NCI-H1436 treated with DMSO at 0.1 percent for 48 hours (cell line): Measurements from ENCODE around the gene MAP7.
"Not testable (repeated sequence)": the region's sequence is repeated elsewhere in the genome, so short reads cannot be mapped to it uniquely, and the experiment has no call there.

ENCODE experiments used
- DNase-seq: peaks from one replicate; lab custom pipeline; 2025; lab: John Stamatoyannopoulos, UW

The MAP7 gene

DNA sequence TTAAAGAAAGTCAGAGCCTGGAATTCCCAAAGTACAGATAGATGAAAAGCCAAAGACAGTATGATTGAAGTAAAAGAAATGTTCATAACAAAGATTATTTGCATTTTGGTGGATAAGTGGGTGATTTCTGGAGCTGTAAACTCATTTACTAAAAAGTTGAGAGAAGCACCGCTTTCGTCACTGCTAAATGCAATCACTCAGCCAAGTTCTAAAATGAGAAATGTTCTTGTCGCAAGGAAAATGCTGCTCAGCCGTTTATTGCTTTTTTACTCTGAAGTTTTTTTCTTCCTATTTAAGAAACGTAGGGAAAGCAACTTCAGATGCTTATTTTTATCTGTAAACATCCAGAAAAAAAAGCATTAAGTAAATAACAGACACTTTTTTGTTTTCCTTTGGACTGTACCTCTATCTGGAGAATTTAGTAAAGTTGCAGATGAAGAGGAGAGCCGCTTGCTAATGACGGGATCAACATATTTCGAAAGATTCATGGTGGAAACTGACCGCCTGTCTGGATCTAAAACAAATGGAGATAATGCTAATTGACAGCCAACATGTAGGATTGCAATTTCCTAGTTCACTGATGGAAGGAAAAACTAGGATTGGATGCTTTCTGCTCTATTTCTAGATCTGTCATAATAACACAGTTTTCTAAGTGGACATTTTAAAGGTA is 166.8 kb downstream of the MAP7 start:
- no peak for DNase-seq

DNA sequence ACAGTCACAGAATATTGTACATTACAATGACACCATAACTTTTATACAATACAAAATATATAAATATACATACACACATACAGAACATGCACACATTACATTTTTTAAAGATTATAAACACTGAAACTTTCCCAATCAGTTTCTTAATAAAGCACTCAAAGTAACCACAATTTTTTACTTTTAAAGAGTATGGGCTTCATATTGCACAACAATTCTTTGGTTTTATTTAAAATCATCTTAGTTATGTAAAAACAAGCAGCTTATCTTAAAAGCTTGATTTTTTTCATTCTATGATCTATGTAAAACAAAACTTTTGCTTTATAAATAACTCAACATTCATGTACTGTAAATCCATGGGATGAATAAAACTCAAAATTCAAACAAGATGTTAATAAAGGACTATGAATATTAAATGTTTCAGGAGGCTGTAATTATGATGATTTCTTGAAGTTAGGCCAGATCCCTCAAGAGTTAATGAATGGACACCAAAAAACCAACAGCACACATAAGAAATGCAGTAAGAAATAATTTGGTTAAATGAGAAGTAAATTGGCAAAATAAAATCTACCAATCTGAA is 167.5 kb downstream of the MAP7 start:
- DNase-seq = no peak

DNA sequence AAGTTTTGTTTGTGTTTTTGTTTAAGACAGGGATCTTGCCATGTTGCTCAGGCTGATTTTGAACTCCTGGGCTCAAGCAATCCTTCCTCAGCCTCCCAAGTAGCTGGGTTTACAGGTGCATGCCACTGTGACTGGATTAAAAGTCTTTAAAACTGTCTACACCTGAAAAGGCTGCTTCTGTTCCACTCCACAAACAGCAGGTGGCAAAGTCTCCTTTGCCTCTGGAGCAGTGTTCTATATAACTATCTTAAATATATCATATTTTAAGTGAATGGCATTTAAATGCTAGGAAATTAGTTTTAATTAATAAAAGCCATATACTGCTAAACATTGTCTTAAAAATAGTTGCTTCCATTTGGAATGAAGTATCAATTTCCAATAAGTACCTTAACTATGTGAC is 171.3 kb downstream of the MAP7 start:
- no peak for DNase-seq

DNA sequence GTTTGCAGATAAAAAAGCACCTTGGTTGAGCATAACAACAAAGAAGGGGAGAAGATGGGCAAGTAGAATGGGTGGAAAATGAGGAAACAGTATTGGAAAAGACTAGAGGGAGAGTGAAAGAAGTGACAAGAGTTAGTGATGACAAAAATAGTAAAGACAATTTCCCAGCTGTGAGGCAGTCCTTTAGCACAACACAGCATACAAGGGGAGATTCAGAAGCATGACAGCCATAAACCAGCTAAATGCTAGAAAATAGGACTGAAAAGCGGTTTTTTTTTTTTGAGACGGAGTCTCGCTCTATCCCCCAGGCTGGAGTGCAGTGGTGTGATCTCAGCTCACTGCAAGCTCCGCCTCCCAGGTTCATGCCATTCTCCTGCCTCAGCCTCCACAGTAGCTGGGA is 174.4 kb downstream of the MAP7 start:
- not testable (repeated sequence) for DNase-seq

DNA sequence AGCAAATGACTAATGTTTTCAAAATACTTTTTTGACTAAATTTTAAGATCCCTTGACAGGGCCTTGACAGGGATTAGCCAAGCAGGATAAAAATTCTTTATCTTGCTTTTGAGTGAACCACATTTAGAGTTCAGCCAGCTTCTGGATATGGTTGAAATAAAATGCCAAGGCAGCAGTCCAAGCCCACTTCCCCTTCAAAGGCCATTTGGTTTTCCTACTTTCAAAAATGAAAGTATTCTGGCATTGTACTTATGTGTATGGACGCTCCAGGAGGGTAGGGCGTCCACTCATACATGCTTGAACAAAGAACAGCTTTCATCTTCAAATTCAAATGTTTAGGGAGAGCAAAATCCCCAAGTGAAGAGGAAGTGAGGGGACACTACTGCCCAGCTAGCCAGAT is 178.3 kb downstream of the MAP7 start:
- no peak for DNase-seq

DNA sequence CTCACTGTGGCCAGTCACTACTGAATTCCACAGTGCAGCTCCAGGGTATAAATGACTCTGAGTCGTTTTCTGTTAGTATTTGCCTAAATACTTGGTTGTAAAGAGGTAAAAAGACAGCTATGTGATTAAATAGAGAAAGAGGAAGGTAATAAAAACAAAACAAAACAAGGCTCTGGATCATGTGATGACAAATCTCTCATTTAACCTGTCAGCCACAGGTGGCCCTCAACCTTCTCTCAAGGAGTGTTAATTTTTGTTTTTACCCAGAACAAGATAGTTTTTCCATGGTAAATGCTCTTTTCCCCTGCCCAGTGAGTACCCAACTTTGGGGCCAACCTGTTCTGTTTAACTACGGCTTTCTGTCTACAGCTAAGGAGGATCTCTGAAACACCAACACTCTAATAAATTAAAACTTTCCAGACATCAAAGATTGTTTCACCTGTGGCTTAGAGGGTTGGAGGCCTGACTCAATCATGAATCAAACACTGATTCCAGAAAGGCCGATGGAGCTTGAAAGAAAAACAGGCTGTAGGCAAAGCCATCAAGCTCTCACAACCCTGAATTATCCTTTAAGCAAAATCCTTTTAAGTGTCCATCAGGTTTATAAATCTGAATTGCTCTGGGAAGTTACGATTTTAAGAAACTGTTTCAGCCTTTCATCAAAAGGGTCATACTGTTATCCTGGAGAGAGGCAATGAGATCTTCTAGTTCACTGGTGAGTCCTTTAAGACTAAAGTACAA is 179.1 kb downstream of the MAP7 start:
- no peak for DNase-seq

DNA sequence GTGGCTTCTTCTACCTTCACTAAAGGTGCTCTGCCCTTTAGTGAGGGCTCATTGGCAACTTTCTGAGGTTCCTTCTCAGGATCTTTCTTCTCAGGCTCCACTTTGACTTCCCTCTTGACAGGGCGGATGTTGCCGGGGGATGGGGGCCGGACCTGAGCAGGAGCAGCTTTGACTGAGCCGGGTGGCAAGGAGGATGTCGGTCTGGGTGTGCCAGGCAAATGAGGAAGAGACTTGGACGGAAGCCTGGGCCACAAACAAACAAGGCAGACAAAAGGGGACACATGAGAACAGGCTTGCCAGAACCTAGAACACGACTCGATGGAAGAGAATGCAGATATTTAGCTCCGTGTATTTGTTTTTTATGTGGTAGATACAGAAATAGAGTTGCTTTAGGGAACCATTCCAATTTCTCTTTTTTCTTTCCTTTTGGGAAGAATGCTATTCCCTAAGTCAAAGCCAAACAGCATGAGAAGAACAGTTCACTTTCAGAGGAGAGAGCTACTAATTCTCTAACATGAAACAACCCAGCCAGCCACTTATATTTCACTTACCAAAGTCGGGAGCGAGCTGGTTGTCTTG is 184.4 kb downstream of the MAP7 start:
- DNase-seq = no peak

DNA sequence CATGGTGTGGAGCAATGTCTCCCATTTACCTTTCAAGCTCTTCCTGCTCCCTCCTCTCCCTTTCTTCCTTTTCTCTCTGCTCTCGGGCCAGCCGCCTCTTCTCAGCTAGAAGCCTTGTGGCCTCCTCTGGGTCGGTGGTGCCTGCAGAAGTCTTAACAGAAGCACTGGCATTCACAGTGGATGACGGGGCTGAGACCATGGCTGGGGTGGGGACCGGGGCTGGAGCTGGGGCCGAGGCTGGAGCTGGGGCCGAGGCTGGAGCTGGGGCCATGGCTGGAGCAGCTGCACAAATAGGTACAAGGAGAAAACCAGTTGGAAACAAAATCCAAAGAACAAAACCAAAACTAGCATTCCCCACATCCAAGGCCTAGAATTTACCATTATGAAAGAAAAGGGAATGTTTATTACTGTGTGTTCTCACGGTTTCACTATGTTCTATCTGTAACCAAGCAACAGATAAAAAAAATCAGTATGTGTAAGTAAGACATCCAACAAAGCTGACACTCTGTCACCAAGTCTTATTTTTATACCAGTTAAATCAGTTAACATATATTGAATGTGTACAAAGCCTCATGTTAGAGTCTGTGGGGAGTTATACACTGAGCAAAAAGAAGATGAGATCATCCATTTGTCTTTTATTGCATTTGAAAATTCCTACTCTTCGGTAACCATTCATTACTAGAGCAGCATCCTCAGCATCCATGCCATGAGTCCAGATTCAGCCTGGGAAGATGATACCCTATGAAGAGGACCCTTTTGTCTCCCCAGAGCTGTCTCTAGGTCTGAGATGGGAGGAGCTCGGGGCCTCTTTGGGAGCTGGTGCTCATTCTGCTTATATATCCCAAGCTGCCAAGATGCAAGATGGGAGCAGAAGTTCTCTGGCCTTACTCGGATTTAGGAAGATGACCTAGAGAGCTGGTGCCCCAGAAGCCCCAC is 187.5 kb downstream of the MAP7 start:
- no peak for DNase-seq

DNA sequence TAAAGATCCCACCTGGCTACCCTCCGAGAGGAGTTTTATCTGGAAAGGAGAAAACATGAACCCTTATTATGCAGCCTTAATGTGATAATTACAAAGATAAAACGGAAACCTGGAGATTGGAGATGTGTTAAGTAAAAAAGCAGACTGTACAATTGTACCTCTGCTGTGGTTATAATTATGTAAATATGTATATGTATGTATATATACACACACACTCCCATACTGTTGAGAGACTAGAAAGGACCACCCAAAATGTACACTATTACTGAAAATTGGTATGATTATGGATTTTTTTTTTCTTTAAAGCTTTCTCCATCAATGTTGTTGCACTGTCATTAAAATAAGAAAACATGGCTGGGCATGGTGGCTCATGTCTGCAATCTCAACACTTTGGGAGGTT is 188.4 kb downstream of the MAP7 start:
- DNase-seq = no peak

DNA sequence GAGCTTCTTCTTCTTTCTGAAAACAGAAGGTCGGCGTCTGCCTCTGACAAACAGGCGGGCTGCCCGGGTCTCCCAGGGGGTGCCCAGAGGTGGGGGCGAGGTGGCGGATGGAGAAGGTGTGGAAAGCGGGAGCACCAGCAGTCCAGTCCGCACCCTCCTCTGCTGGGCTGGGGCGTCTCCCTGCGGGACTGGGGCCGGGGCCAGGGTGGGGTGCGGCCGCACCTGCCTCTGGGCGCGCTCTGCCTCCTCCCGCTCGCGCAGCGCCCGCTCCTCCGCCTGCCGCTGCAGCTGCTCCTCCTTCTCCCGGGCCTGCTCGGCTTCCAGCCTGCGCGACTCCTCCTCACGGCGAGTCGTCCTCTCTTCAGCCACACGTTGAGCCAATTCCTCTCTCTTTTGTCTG is 189.4 kb downstream of the MAP7 start:
- DNase-seq = no peak

DNA sequence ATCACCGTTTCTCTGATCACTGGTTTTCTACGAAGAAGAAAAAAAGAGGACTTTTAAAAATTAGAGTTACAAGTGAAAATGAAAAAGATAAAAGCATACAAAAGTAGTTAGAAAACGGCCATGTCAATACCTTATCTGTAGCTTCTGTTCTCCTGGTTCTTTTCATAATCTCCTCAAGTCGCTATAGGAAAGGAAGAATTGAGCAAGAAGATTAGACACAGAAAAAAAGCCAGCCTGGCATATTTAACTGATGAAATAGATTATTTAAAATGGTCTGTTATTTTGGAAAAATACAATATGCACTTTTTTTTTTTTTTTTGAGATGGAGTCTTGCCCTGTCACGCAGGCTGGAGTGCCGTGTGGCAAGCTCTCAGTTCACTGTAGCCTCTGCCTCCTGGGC is 190.4 kb downstream of the MAP7 start:
- no peak for DNase-seq

DNA sequence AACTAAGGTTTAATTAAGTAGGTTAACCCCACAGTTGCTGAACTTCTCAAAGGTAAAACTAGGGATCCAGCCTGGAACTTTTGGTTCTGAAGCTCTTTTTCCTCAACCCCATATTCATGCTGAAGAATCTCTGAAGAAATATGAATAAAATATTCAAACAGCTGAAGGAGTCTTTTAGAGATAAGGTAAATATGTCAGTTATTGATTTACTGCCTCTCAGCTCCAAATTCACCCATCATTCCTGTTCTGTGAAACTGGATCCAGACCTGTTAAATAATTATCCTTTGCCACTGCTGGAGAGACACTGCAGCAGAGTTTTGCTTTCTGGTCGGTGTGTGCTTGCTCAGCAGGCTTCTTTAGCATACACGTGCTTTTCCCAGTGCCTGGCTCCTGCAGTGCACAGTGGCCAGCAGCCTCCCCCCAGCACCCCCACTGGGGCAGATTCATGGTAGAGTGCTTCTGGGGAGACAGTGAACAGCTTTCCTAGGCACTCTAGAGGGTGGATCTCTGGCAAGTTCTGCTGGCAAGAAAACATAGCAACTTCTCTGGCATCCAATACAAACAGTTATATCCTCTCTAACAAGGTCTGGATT is 198.6 kb downstream of the MAP7 start:
- DNase-seq = no peak

DNA sequence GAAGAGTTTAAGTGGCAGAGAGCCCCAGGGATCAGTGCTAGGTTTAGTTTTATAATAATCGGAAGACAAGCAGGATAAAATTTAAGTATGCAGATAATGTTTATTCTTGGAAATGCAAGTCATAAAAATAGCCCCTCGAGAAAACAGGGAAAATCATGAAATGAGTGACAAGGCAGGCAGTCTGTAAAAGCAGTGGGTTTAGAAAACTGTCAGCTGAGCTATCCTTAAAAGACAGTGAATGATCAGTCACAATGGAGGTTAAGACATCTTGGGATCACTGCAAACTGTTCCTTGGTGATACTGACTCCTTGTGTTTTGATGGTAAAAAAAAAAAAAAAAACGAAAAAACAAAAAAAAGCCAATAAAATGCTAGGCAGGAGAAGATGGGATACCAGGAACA is 199.3 kb downstream of the MAP7 start:
- no peak for DNase-seq

DNA sequence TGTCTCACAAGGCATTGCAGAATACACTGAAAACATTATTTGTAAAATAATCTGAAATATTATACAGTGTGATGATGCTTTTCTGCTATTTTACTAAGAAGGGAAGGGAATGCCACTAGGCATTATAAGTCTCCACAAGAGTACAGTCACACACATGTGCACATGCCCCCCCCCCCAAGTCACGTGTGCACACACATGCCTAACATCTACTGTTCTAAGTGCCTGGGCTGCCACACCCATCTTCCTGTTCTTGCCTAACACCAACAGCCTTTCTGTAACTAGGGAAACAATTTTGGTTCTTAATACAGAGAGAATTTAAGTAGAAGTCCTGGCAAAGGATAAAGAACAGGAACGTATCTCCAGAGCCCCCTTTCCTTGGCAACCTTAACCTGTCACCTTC is 202.4 kb downstream of the MAP7 start:
- no peak for DNase-seq

DNA sequence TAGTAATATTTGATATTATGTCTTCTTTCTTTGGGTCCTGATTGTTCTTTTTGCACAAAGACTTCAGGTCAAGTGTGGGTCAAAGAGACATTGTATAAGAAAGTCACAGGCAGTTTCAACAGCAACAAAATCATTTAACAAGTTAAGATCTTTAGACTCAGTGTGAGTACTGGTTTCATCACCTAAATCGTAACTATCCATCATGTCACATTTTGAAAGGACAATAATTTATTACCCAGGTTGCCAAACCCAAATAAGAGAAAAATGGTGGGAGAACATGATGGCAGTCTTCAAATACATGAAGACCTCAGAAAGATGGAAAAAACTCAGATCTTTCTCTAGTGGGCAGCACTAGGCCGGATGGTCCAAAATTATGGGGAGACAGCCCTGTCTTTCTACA is 205.1 kb downstream of the MAP7 start:
- no peak for DNase-seq

DNA sequence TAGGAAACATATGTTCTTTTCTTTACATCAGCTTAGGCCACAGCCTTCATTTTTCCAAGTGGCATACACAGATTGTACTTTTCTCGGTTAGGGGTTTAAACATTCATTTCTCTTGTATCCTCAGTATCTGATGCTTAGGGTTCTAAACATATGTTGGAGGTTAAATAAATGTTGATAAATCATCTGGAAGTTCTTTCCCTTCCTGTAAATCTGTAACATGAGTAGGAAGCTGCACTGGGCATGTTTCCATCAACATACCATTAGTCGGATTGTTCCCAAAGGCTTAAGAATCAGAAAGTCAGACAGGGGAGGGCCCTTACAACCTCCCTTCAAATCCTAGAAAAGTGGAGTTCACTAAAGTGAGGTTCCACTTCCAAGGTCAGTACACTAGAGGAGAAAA is 205.8 kb downstream of the MAP7 start:
- DNase-seq = no peak

DNA sequence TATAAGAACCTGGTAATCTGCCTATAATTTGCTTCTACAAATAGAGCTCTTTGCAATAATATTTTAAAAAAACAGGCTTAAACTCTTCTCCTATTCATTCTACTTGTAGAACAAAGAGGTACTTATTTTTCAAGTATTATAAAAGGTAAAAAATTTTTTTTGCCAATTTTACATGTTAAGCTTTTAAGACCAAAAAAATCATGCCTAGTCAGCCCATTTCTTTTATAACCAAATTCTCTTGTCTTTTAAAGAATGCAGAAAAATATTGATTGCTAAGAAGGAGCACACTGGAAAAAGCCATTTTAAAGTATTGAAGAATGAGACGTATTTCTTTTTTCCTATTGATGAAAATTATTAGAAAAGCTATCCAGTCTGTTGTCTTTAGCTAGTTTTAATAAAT is 206.5 kb downstream of the MAP7 start:
- no peak for DNase-seq

DNA sequence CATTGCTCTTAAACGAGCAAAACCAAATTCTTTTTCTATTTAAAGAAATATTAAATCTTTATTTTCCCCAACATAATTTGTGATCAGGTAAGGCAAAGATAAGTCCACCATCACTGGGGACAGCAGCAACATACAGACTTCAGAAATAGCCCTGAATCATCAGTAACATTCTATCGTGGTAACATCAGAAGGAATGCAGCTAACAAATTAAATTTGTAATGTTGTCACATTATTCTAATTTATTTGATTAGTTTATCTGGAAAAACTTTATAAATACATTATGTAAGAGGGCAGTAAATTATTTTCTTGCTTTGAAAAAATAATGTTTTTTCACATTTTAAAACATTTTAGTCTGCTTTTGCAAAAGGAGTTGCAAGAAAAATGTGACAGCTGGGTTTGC is 206.9 kb downstream of the MAP7 start:
- DNase-seq = no peak

DNA sequence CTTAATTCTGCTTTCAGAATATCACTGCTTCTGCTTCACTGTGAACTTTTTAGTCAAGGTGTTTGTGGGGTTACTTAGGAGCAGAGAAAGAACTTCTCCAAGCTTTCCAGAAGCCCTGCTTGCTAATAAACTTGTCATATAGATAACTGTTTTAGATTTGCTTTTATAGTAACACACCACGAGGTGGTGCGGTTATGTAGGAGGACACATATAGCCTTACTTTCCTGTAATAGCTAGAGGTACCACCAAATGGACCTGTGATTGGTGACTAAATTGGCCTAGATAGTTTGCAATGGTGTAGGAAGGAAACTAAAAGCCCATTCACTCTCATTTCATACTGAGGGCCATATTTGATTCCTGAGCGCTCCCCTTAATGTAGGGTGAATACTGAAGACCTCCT is 208.3 kb downstream of the MAP7 start:
- DNase-seq = no peak

DNA sequence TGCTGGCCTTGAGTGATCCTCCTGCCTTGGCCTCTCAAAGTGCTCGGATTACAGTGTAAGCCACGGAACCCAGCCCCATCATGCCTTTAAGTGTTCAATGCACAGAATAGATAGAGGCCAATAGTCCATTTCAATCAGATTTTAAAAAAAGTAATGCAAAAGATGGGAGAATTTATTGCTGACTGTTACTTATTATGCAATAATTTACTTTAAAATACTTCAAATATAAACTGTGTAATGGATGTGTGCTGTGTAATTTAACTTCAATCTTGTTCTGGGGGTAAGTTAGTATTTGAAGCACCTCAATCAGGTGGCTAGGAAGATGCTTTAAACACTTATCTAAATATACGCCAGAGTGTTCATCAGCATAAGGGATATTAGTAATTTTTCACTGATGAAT is 208.9 kb downstream of the MAP7 start:
- no peak for DNase-seq

DNA sequence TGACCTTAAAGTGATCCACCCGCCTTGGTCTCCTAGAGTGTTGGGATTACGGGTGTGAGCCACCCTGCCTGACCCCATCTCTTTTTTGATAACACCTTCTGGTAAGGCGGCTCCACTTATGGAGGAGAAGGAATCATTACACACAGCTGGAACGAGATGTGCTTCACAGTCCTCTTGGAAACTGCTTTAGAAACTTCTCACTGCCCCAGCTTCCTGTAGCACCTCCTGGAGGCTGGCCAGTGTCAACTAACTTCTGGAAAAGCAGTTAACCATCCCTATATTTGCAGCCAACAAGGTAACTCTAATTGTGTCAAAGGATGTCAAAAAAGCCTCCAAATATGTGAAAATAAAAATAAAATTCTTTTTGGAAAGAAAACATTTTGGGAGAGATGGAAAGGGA is 211.7 kb downstream of the MAP7 start:
- no peak for DNase-seq

DNA sequence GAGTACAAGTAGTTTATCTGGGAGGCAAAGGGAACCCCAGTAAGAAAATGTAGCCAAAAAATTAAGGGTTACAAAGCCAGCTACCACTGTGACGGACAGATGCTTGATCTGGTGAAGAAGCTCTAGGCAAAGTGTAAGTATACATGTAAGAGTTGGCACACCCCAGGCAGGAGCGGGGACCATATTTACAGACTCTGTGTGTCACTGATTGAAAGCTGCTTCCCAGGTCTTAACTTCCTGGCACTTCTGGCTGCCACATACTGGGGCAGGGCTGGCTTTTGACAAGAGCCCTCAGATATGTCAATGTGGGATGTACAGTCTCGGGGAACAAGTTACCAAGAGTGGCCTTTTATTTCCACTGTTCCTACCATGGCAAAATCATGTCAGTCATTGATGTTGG is 212.6 kb downstream of the MAP7 start:
- DNase-seq = no peak
